ENCODE data around the gene STXBP2. TPM values are rescaled to one million over a fixed set of nuclear protein-coding genes. Genes with fewer than 3 reads are reported as not detected.

Gene STXBP2
- total and polyA plus RNA-seq, 9 of the 15 experiments (the other 6 are each of a cell fraction or from before 2014, with no cell fraction given) = 2.5 to 163 (median 71.3) TPM

- TF ChIP-seq FOXM1 (IDR thresholded peaks at IDR 0.05; ENCODE audit: low read depth) (no peak), FOXM1 (CRISPR knock-in tag; IDR thresholded peaks at IDR 0.05; ENCODE audit: low read depth) (no peak), SIX5 (IDR thresholded peaks at IDR 0.05; ENCODE audit: borderline replicate concordance in 1 of 2, insufficient read depth in 1 of 2, low read depth in 1 of 2, low read length in 2 of 2) (no peak), NFYB (IDR thresholded peaks at IDR 0.05; ENCODE audit: extremely low read depth, insufficient read length) (no peak), ETV5 (CRISPR knock-in tag; IDR thresholded peaks at IDR 0.05; ENCODE audit: low read depth) (no peak), CREB3 (tag; conservative IDR thresholded peaks at IDR 0.05; ENCODE audit: low read depth) (no peak), NELFE (IDR thresholded peaks at IDR 0.05; ENCODE audit: insufficient read depth, insufficient read length) (no peak), ZNF57 (CRISPR knock-in tag; IDR thresholded peaks at IDR 0.05) (no peak), TOE1 (IDR thresholded peaks at IDR 0.05; ENCODE audit: borderline replicate concordance) (no peak), TOE1 (CRISPR knock-in tag; IDR thresholded peaks at IDR 0.05; ENCODE audit: borderline replicate concordance, low read depth) (no peak), TEAD1 (CRISPR knock-in tag; IDR thresholded peaks at IDR 0.05) (no peak), SETDB1 (IDR thresholded peaks at IDR 0.05; ENCODE audit: low read length) (no peak), CAMTA2 (CRISPR knock-in tag; conservative IDR thresholded peaks at IDR 0.05) (no peak), RCOR1 (IDR thresholded peaks at IDR 0.05; ENCODE audit: borderline replicate concordance in 1 of 2, low read depth in 2 of 2, low read length in 2 of 2) (peak in 1 of 2 experiments; percentile 56; a peak in 1 of 4 replicates), YBX1 (IDR thresholded peaks at IDR 0.05) (no peak), FOXJ3 (CRISPR knock-in tag; IDR thresholded peaks at IDR 0.05) (no peak), KDM5B (IDR thresholded peaks at IDR 0.05; ENCODE audit: insufficient replicate concordance, low read depth, low read length) (no peak), ZNF347 (CRISPR knock-in tag; IDR thresholded peaks at IDR 0.05; ENCODE audit: low read depth) (no peak), SMARCA5 (IDR thresholded peaks at IDR 0.05) (peak; percentile 47; the same call in 1 of the 2 replicates), ILF3 (IDR thresholded peaks at IDR 0.05; ENCODE audit: borderline replicate concordance) (no peak), CBX3 (IDR thresholded peaks at IDR 0.05; ENCODE audit: borderline replicate concordance in 1 of 2, low read length in 2 of 2) (no peak), CBX1 (IDR thresholded peaks at IDR 0.05; ENCODE audit: low read depth) (0 out of 2 replicates have a peak, but pooled peaks have one; percentile 24), XRCC3 (IDR thresholded peaks at IDR 0.05) (no peak), NFXL1 (CRISPR knock-in tag; IDR thresholded peaks at IDR 0.05) (no peak), CREB3L1 (IDR thresholded peaks at IDR 0.05; ENCODE audit: borderline replicate concordance, low read depth) (no peak), ZNF239 (CRISPR knock-in tag; IDR thresholded peaks at IDR 0.05) (no peak), ESRRA (IDR thresholded peaks at IDR 0.05; ENCODE audit: borderline replicate concordance, low read depth) (no peak), DNMT1 (IDR thresholded peaks at IDR 0.05) (no peak)
Measured at GRCh38 chr19:7589822-7590221, 47.1 kb upstream of the STXBP2 start (continued).
